Stomach (tissue), 4 donors: ENCODE measurements around the gene DBNDD1.

Experiments used
- CTCF ChIP-seq, 7 experiments: fragments of 450-650 bp in 4 of 7; fragments of 200-600 bp in 3 of 7; sonication (generic) in 3 of 7; IDR thresholded peaks; one replicate each; pipeline ENCODE4 v1.5.1; 2016 to 2019; ENCODE audit warnings: antibody characterized with exemption in 7 of 7, control low read depth in 2 of 7, mild to moderate bottlenecking in 1 of 7
- EP300 ChIP-seq: sonication (generic); formaldehyde crosslinking; IDR thresholded peaks from one replicate; pipeline ENCODE4 v1.6.1; 2017; ENCODE audit warnings: antibody characterized with exemption
- POLR2A ChIP-seq, 4 donors: fragments of 450-650 bp; IDR thresholded peaks; one replicate each; pipeline ENCODE4 v1.6.1; 2016; ENCODE audit warnings: antibody characterized with exemption in 4 of 4, control low read depth in 2 of 4, mild to moderate bottlenecking in 1 of 4, moderate library complexity in 1 of 4
- POLR2AphosphoS5 ChIP-seq, 3 donors: sonication (generic); formaldehyde crosslinking; IDR thresholded peaks; one replicate each; pipeline ENCODE4 v1.6.1; 2016; ENCODE audit warnings: antibody characterized with exemption in 3 of 3

GRCh38 chr16:89986600-89986999 is 32.7 kb downstream of the DBNDD1 start:
- TF ChIP-seq EP300 (no peak), CTCF (IDR thresholded peaks at IDR 0.05) (no peak), POLR2AphosphoS5 (IDR thresholded peaks at IDR 0.05) (no peak), POLR2A (IDR thresholded peaks at IDR 0.05) (no peak)
